Parathyroid adenoma (tissue), 2 donors: ENCODE measurements around the gene RASSF3.

Experiments used
- H2AFZ ChIP-seq: fragments of 300-600 bp; sonication (generic); one replicate; pipeline ENCODE4 v1.7.0; 2017; ENCODE audit warnings: antibody characterized with exemption, mild to moderate bottlenecking
- H3K27ac ChIP-seq: fragments of 300-600 bp; sonication (generic); one replicate; pipeline ENCODE4 v1.7.0; 2017
- H3K27me3 ChIP-seq: fragments of 300-600 bp; sonication (generic); one replicate; pipeline ENCODE4 v1.7.0; 2017; ENCODE audit warnings: low read length; ENCODE audit not compliant: control insufficient read depth, insufficient read depth
- H3K36me3 ChIP-seq: fragments of 300-600 bp; sonication (generic); one replicate; pipeline ENCODE4 v1.7.0; 2017; ENCODE audit warnings: low read length; ENCODE audit not compliant: control insufficient read depth, insufficient read depth
- H3K4me1 ChIP-seq: fragments of 300-600 bp; sonication (generic); one replicate; pipeline ENCODE4 v1.7.0; 2017; ENCODE audit warnings: control low read depth
- H3K4me2 ChIP-seq: fragments of 300-600 bp; sonication (generic); one replicate; pipeline ENCODE4 v1.7.0; 2017; ENCODE audit warnings: low read length
- H3K4me3 ChIP-seq: fragments of 300-600 bp; sonication (generic); one replicate; pipeline ENCODE4 v1.7.0; 2017; ENCODE audit warnings: low read depth, low read length
- H3K79me2 ChIP-seq: fragments of 300-600 bp; sonication (generic); one replicate; pipeline ENCODE4 v1.7.0; 2017; ENCODE audit warnings: control low read depth
- H3K9ac ChIP-seq: fragments of 300-600 bp; sonication (generic); one replicate; pipeline ENCODE4 v1.7.0; 2017; ENCODE audit warnings: mild to moderate bottlenecking
- H3K9me3 ChIP-seq: fragments of 300-600 bp; sonication (generic); one replicate; pipeline ENCODE4 v1.7.0; 2017; ENCODE audit warnings: low read length; ENCODE audit not compliant: control insufficient read depth
- CTCF ChIP-seq: fragments of 300-600 bp; sonication (generic); IDR thresholded peaks from one replicate; pipeline ENCODE4 v1.7.0; 2017; ENCODE audit warnings: antibody characterized with exemption, mild to moderate bottlenecking
- donor health status: primary hyperparathyroidism.

RASSF3 gene

GRCh38 chr12:64670919-64671639, 60.8 kb downstream of the RASSF3 start:
- Histone ChIP-seq H3K4me3 (no peak overlapping the region), H3K4me1 (peaks cover 2% of the 10 kb centered on the region), H3K36me3 (no peaks in the 10 kb centered on the region), H3K9ac (no peak overlapping the region), H3K27ac (no peak overlapping the region), H3K27me3 (no peaks in the 10 kb centered on the region), H2AFZ (no peak overlapping the region), H3K79me2 (peaks cover 4% of the 10 kb centered on the region), H3K9me3 (no peaks in the 10 kb centered on the region), H3K4me2 (no peak overlapping the region)
- TF ChIP-seq CTCF, result no peak

- no peaks in the 10 kb centered on the region for H3K9me3 ChIP-seq
- no peak overlapping the region for H3K4me3 ChIP-seq
- no peaks in the 10 kb centered on the region for H3K36me3 ChIP-seq
- no peak overlapping the region for H3K27ac ChIP-seq
- H3K4me2 ChIP-seq, result no peak overlapping the region
- H3K79me2 ChIP-seq, result peaks cover 4% of the 10 kb centered on the region
- no peak overlapping the region for H3K9ac ChIP-seq
- no peaks in the 10 kb centered on the region for H3K4me1 ChIP-seq
- no peak overlapping the region for H2AFZ ChIP-seq
- no peak for TF ChIP-seq CTCF
- H3K27me3 ChIP-seq, result no peaks in the 10 kb centered on the region
These were observed 61.4 kb downstream of the RASSF3 start for GRCh38 chr12:64671681-64672080.

GRCh38 chr12:64672925-64673409, 62.7 kb downstream of the RASSF3 start:
- Histone ChIP-seq H3K9ac (no peak overlapping the region), H3K27me3 (no peaks in the 10 kb centered on the region), H3K79me2 (peaks cover 4% of the 10 kb centered on the region), H3K36me3 (no peaks in the 10 kb centered on the region), H3K4me1 (no peaks in the 10 kb centered on the region), H3K27ac (peak overlapping the region; percentile 40), H3K4me2 (no peak overlapping the region), H3K9me3 (no peaks in the 10 kb centered on the region), H2AFZ (no peak overlapping the region), H3K4me3 (no peak overlapping the region)
- TF ChIP-seq CTCF, result no peak

- H2AFZ ChIP-seq, result no peak overlapping the region
- no peaks in the 10 kb centered on the region for H3K9me3 ChIP-seq
- H3K27ac ChIP-seq, result peak overlapping the region; percentile 40
- no peak for TF ChIP-seq CTCF
- no peaks in the 10 kb centered on the region for H3K36me3 ChIP-seq
- no peak overlapping the region for H3K4me2 ChIP-seq
- H3K4me3 ChIP-seq, result no peak overlapping the region
- no peaks in the 10 kb centered on the region for H3K4me1 ChIP-seq
- H3K79me2 ChIP-seq, result peaks cover 4% of the 10 kb centered on the region
- no peak overlapping the region for H3K9ac ChIP-seq
- H3K27me3 ChIP-seq, result no peaks in the 10 kb centered on the region
These were observed 63.3 kb downstream of the RASSF3 start for GRCh38 chr12:64673490-64674169.
